Heart right ventricle (tissue), 16 donors: Measurements from ENCODE around the gene SUGT1. TPM values are rescaled to one million over a fixed set of nuclear protein-coding genes. Genes with fewer than 3 reads are reported as not detected.
"Not testable (repeated sequence)": the region's sequence is repeated elsewhere in the genome, so short reads cannot be mapped to it uniquely, and the experiment has no call there.

Experiments used
- ATAC-seq, 8 donors: fragments of 200-7000 bp; cut with Tn5 transposase; one replicate each; pipeline ENCODE4 v1.9.1; 2020; ENCODE audit warnings: mild to moderate bottlenecking in 8 of 8, moderate library complexity in 8 of 8, moderate number of reproducible peaks in 1 of 8
- DNase-seq, 2 donors: peaks; one replicate each; pipeline ENCODE4 v3.0.0-alpha.2; 2020
- H3K27ac ChIP-seq, 10 donors: fragments of 200-600 bp; sonication (generic) in 2 of 10; one replicate each; pipeline versions ENCODE4 v1.5.0 to v1.8.0; 2020 to 2022; ENCODE audit warnings: mild to moderate bottlenecking in 3 of 10
- H3K27me3 ChIP-seq, 7 donors: fragments of 200-600 bp; one replicate each; pipeline ENCODE4 v1.8.0; 2021 to 2022; ENCODE audit warnings: mild to moderate bottlenecking in 2 of 7
- H3K36me3 ChIP-seq, 9 donors: fragments of 200-600 bp; sonication (generic) in 1 of 9; one replicate each; pipeline versions ENCODE4 v1.5.0 to v1.8.0; 2020 to 2022; ENCODE audit warnings: mild to moderate bottlenecking in 2 of 9
- H3K4me1 ChIP-seq, 9 donors: fragments of 200-600 bp; sonication (generic) in 1 of 9; one replicate each; pipeline versions ENCODE4 v1.5.0 to v1.8.0; 2020 to 2022; ENCODE audit warnings: mild to moderate bottlenecking in 4 of 9
- H3K4me3 ChIP-seq, 10 donors: fragments of 200-600 bp; sonication (generic) in 2 of 10; one replicate each; pipeline versions ENCODE4 v1.5.0 to v1.8.0; 2020 to 2022; ENCODE audit warnings: mild to moderate bottlenecking in 7 of 10, moderate library complexity in 2 of 10
- H3K9me3 ChIP-seq, 11 donors: fragments of 200-600 bp in 10 of 11; sonication (generic) in 2 of 11; one replicate each; pipeline versions ENCODE4 v1.5.0 to v1.8.0; 2013 to 2022; ENCODE audit warnings: mild to moderate bottlenecking in 2 of 11, control low read depth in 1 of 11, moderate library complexity in 1 of 11
- CTCF ChIP-seq, 9 donors: fragments of 200-600 bp; sonication (generic) in 2 of 9; IDR thresholded peaks; one replicate each; pipeline versions ENCODE4 v1.5.0 to v1.8.0; 2021 to 2022; ENCODE audit warnings: antibody characterized with exemption in 9 of 9, mild to moderate bottlenecking in 5 of 9, moderate library complexity in 1 of 9
- WGBS, 2 donors: extraction: QIAGEN DNeasy Blood & Tissue Kit; methylation state at CpG; one replicate each; pipeline ENCODE4 v1.1.7; 2013; ENCODE audit warnings: inconsistent platforms in 1 of 2; 5-methylcytosine and 5-hydroxymethylcytosine counted together
- intact Hi-C, 10 donors: fragments of 100-400 bp; cut with DNase I; formaldehyde crosslinking; loops; one replicate each; pipeline versions ENCODE4 v1.11.1 to v1.14.2; 2022
- polyA plus RNA-seq, 2 donors: library from polyadenylated mRNA; stranded (reverse); fragments of 200-250 nt; gene quantifications; one replicate each; pipeline ENCODE4 v1.2.3, GENCODE V29; 2013
- total RNA-seq, 10 donors: library from RNA; stranded (reverse); fragmentation: NEBNext Ultra II Directional in 3 of 10; extraction: Animal tissue kit (Norgen Biotek cat#: 25700) in 3 of 10; gene quantifications; one replicate each; pipeline versions ENCODE4 v1.2.1 to v1.2.4, GENCODE V29; 2021 to 2023
- donor health status: Arrhythmogenic right ventricular cardiomyopathy.
- donor health status: ischemic (EF 13 %, LVEDD 7.1; RV severe dilation, severe dysfunction).
- donor health status: healthy with polysubstance abuse.
- donor health status: DM: no; HTN: yes; CAD: no.
- donor health status: DM: no; HTN: no; CAD: no.
- donor health status: ischemic (EF 25% LVEDD 6.9; RV normal size, moderate dysfunction).
- donor health status: ischemic (EF 25% LVEDD 5.7; RV mildly dilated, moderate dysfunction).
- donor health status: healthy.
- donor health status: DM: yes; HTN: yes; CAD: no.
- donor health status: Ischemic cardiomyopathy.
- donor health status: ischemic (EF 35%, LVEDD 5.7; RV mildly dilated, moderate dysfunction).
- donor health status: nonischemic (EF 11% LVEDD 7.7; RV severe dilation, severe dysfunction).
- donor health status: DM: yes; HTN: yes; CAD: no.
- donor health status: PGD.
- donor health status: ischemic (EF 29% LVEDD 5.4; RV normal size, mild dysfunction).
- donor health status: nonischemic (EF 23%, LVEDD 6.1; RV moderate dilation, normal function).

SUGT1 gene
- total and polyA plus RNA-seq, 12 donors = 44.3 to 61.7 (median 54.2) TPM

- H3K9me3 ChIP-seq = peaks cover 0 to 7% (median 0%) of the 10 kb centered on the region in 11 donors
- no peak for TF ChIP-seq CTCF (IDR thresholded peaks at IDR 0.05)
- DNase-seq (no peak), ATAC-seq (no peak)
- intact Hi-C loops = no loop called here
- no peaks in the 10 kb centered on the region for H3K36me3 ChIP-seq
- 71 to 81% methylated on average over 3 of the region's 3 CpGs for WGBS, 2 donors
- H3K4me1 ChIP-seq = peaks cover 0 to 6% (median 0%) of the 10 kb centered on the region in 9 donors
- no peak overlapping the region for H3K27ac ChIP-seq
- H3K4me3 ChIP-seq = no peak overlapping the region
- H3K27me3 ChIP-seq = no peaks in the 10 kb centered on the region
Measured at GRCh38 chr13:52712385-52712784, 59.7 kb downstream of the SUGT1 start.

GRCh38 chr13:52713894-52714293 is 61.3 kb downstream of the SUGT1 start:
- H3K4me1 ChIP-seq = peaks cover 0 to 6% (median 0%) of the 10 kb centered on the region in 9 donors
- no peak overlapping the region for H3K4me3 ChIP-seq
- H3K9me3 ChIP-seq = peaks cover 0 to 14% (median 0%) of the 10 kb centered on the region in 11 donors
- H3K27me3 ChIP-seq = no peaks in the 10 kb centered on the region
- ATAC-seq = peak in 5 of 8 donors; percentile 48 to 71 (median 59)
- peak; percentile 25 to 29 for DNase-seq
- H3K27ac ChIP-seq = peak overlapping the region in 1 of 10 donors; percentile 81
- no peaks in the 10 kb centered on the region for H3K36me3 ChIP-seq
- TF ChIP-seq CTCF (IDR thresholded peaks at IDR 0.05) = no peak
- intact Hi-C loops = no loop called here
- 69 to 78% methylated on average over 3 of the region's 3 CpGs for WGBS, 2 donors

DNA sequence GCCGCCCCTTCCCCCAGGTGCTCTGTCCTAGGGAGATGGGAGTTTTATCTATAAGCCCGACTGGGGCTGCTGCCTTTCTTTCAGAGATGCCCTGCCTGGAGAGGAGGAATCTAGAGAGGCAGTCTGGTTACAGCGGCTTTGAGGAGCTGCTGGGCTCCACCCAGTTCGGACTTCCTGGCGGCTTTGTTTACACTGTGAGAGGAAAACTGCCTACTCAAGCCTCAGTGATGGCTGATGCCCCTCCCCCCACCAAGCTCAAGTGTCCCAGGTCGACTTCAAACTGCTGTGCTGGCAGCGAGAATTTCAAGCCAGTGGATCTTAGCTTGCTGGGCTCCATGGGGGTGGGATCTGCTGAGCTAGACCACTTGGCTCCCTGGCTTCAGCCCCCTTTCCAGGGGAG is 68.3 kb downstream of the SUGT1 start:
- intact Hi-C loops = not testable (repeated sequence)
- 64 to 76% methylated on average over 7 of the region's 7 CpGs for WGBS, 2 donors

DNA sequence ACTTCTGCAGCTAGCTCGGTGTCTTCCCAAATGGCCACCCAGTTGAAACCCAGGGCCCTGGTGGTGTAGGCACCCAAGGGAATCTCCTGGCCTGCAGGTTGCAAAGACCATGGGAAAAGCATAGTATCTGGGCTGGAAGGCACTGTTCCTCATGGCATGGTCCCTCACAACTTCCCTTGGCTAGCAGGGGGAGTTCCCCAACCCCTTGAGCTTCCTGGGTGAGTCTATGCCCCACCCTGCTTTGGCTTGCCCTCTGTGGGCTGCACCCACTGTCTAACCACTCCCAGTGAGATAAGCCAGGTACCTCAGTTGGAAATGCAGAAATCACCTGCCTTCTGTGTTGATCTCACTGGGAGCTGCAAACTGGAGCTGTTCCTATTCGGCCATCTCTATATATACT is 68.7 kb downstream of the SUGT1 start:
- DNase-seq, ATAC-seq, H3K4me3 ChIP-seq, H3K27ac ChIP-seq, H3K27me3 ChIP-seq, intact Hi-C loops, H3K4me1 ChIP-seq, H3K36me3 ChIP-seq: not testable (repeated sequence)
- 94 to 100% methylated on average over 2 of the region's 2 CpGs for WGBS, 2 donors
- peaks cover 0 to 24% (median 0%) of the 10 kb centered on the region in 11 donors for H3K9me3 ChIP-seq

More for the DNA sequence above, 68.3 kb downstream of the SUGT1 start:
- not testable (repeated sequence) for H3K27ac ChIP-seq, H3K36me3 ChIP-seq, H3K4me3 ChIP-seq, H3K27me3 ChIP-seq, DNase-seq, ATAC-seq, H3K4me1 ChIP-seq
- peaks cover 0 to 24% (median 0%) of the 10 kb centered on the region in 11 donors for H3K9me3 ChIP-seq

- Histone ChIP-seq H3K4me3 (no peak overlapping the region), H3K4me1 (no peaks in the 10 kb centered on the region), H3K36me3 (no peaks in the 10 kb centered on the region), H3K9me3 (peaks cover 0 to 28% (median 0%) of the 10 kb centered on the region in 11 donors), H3K27me3 (peaks cover 0 to 3% (median 0%) of the 10 kb centered on the region in 7 donors), H3K27ac (no peak overlapping the region)
- ATAC-seq (no peak), DNase-seq (no peak)
- intact Hi-C loops = no loop called here
- WGBS, 2 donors = 76 to 85% methylated on average over 4 of the region's 4 CpGs
- TF ChIP-seq CTCF (IDR thresholded peaks at IDR 0.05) = no peak
Measured at GRCh38 chr13:52723181-52723580, 70.5 kb downstream of the SUGT1 start.
